CD4-positive, alpha-beta T cell treated with Interleukin-2 at 100 ng/mL for 4 hours (primary cell): Measurements from ENCODE around the gene AVL9.
"Not testable (repeated sequence)": the region's sequence is repeated elsewhere in the genome, so short reads cannot be mapped to it uniquely, and the experiment has no call there.

ENCODE experiments used
- DNase-seq: peaks from one replicate; pipeline ENCODE4 v3.0.0-alpha.2; 2020; ENCODE audit warnings: low spot score

The AVL9 gene

GRCh38 chr7:32587411-32587948, 92.2 kb downstream of the AVL9 start:
- DNase-seq: no peak

GRCh38 chr7:32588657-32589056, 93.4 kb downstream of the AVL9 start:
- DNase-seq: no peak

GRCh38 chr7:32591938-32592337, 96.6 kb downstream of the AVL9 start:
- no peak for DNase-seq

- no peak for DNase-seq
Observed at GRCh38 chr7:32592701-32593100, 97.4 kb downstream of the AVL9 start.

GRCh38 chr7:32594965-32595490, 99.7 kb downstream of the AVL9 start:
- DNase-seq: no peak

- DNase-seq: not testable (repeated sequence)
Observed at GRCh38 chr7:32601196-32601595, 105.9 kb downstream of the AVL9 start.

- no peak for DNase-seq
Observed at GRCh38 chr7:32602470-32602869, 107.2 kb downstream of the AVL9 start.

- not testable (repeated sequence) for DNase-seq
Observed at GRCh38 chr7:32603492-32603891, 108.2 kb downstream of the AVL9 start.

GRCh38 chr7:32604047-32604446, 108.8 kb downstream of the AVL9 start:
- DNase-seq: not testable (repeated sequence)

- no peak for DNase-seq
Observed at GRCh38 chr7:32605032-32605431, 109.7 kb downstream of the AVL9 start.

GRCh38 chr7:32609463-32609862, 114.2 kb downstream of the AVL9 start:
- DNase-seq: no peak

GRCh38 chr7:32611201-32612099, 116.2 kb downstream of the AVL9 start:
- no peak for DNase-seq

GRCh38 chr7:32616625-32617024, 121.3 kb downstream of the AVL9 start:
- DNase-seq: no peak

- no peak for DNase-seq
Observed at GRCh38 chr7:32618470-32618869, 123.2 kb downstream of the AVL9 start.

GRCh38 chr7:32618987-32619386, 123.7 kb downstream of the AVL9 start:
- no peak for DNase-seq

GRCh38 chr7:32619416-32619815, 124.1 kb downstream of the AVL9 start:
- DNase-seq: not testable (repeated sequence)

GRCh38 chr7:32631021-32631420, 135.7 kb downstream of the AVL9 start:
- no peak for DNase-seq

GRCh38 chr7:32631590-32632497, 136.6 kb downstream of the AVL9 start:
- not testable (repeated sequence) for DNase-seq

- DNase-seq: not testable (repeated sequence)
Observed at GRCh38 chr7:32633446-32633845, 138.2 kb downstream of the AVL9 start.

GRCh38 chr7:32634798-32635393, 139.6 kb downstream of the AVL9 start:
- DNase-seq: not testable (repeated sequence)

GRCh38 chr7:32636725-32637462, 141.6 kb downstream of the AVL9 start:
- not testable (repeated sequence) for DNase-seq
